ENCODE measurements around the gene LRPAP1. TPM values are rescaled to one million over a fixed set of nuclear protein-coding genes. Genes with fewer than 3 reads are reported as not detected.

Gene LRPAP1
- total RNA-seq, 2 donors from 2014 or later = 256 to 321 TPM

DNA sequence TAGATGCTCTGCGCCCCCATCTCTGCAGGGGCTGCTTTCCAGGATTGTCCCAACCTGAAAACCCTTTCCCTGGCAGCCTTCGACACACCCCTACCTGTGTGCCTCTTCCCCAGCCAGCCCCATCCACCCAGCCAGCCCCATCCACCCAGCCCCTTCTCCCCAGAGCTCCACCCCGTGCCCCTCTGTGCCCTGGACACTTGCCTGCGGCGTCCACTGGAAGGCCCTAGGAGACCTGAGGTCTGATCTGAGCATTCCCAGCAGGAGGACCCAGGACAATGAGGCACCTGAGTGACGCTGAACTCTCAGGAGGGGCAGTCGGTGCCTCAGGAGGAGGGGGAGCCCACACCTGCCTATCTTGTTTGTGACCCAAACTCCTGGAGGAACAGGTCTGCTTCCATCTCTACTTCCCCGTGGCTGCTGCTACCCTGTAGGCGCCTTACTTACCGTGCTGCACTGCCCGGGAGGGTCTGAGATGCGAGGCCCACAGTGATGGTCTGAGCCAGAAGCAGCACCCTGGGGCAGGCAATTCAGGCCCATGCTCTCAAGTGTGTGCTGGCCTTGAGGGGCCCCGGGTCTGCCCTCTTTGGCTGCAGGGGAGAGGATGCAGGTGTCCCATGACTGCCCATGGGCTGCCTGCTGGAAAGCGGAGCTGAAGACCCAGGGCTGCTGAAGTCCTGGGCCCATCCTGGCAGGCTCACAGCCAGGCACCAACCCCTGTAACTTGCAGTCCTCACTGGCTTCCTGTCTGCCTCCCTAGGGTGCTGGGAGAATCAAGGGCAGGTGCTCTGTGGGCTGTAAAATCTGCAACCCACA lies 4.9 kb downstream of the LRPAP1 start:
- no peak for DNase-seq (ENCODE audit: low spot score)
- no peaks in the 10 kb centered on the region for H3K9me3 ChIP-seq
- peaks cover 46% of the 10 kb centered on the region for H3K36me3 ChIP-seq
- H3K4me3 ChIP-seq = no peak overlapping the region
- no peaks in the 10 kb centered on the region for H3K27me3 ChIP-seq
- peaks cover 0 to 18% of the 10 kb centered on the region in 2 donors for H3K4me1 ChIP-seq
- TF ChIP-seq, protein P1, sequence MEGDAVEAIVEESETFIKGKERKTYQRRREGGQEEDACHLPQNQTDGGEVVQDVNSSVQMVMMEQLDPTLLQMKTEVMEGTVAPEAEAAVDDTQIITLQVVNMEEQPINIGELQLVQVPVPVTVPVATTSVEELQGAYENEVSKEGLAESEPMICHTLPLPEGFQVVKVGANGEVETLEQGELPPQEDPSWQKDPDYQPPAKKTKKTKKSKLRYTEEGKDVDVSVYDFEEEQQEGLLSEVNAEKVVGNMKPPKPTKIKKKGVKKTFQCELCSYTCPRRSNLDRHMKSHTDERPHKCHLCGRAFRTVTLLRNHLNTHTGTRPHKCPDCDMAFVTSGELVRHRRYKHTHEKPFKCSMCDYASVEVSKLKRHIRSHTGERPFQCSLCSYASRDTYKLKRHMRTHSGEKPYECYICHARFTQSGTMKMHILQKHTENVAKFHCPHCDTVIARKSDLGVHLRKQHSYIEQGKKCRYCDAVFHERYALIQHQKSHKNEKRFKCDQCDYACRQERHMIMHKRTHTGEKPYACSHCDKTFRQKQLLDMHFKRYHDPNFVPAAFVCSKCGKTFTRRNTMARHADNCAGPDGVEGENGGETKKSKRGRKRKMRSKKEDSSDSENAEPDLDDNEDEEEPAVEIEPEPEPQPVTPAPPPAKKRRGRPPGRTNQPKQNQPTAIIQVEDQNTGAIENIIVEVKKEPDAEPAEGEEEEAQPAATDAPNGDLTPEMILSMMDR (IDR thresholded peaks at IDR 0.05) = no peak
- no peak overlapping the region for H3K27ac ChIP-seq

DNA sequence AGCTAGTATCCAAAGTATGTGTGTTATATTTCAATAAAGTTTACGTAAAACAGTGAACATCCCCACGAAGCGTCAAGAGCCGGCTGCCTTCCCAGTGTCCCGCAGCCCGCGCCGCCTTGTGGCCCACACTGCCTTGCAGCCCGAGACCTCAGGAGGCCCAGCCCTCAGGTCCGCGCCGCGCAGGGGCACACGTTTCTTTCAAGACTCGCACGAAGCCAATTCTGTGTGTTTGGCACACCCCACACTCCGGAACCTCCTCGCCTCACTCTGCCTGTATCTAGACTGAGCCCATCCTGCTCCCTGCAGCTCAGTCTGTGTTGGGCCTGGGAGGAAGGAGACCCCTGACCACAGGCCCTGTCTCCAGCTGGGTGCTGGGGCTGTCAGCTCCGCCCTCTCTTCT lies 5.8 kb downstream of the LRPAP1 start:
- peaks cover 0 to 15% of the 10 kb centered on the region in 2 donors for H3K4me1 ChIP-seq
- TF ChIP-seq, protein P1 (IDR thresholded peaks at IDR 0.05) = no peak
- no peak overlapping the region for H3K27ac ChIP-seq
- H3K9me3 ChIP-seq = no peaks in the 10 kb centered on the region
- DNase-seq (ENCODE audit: low spot score) = no peak
- H3K27me3 ChIP-seq = no peaks in the 10 kb centered on the region
- no peak overlapping the region for H3K4me3 ChIP-seq
- H3K36me3 ChIP-seq = peaks cover 55% of the 10 kb centered on the region

DNA sequence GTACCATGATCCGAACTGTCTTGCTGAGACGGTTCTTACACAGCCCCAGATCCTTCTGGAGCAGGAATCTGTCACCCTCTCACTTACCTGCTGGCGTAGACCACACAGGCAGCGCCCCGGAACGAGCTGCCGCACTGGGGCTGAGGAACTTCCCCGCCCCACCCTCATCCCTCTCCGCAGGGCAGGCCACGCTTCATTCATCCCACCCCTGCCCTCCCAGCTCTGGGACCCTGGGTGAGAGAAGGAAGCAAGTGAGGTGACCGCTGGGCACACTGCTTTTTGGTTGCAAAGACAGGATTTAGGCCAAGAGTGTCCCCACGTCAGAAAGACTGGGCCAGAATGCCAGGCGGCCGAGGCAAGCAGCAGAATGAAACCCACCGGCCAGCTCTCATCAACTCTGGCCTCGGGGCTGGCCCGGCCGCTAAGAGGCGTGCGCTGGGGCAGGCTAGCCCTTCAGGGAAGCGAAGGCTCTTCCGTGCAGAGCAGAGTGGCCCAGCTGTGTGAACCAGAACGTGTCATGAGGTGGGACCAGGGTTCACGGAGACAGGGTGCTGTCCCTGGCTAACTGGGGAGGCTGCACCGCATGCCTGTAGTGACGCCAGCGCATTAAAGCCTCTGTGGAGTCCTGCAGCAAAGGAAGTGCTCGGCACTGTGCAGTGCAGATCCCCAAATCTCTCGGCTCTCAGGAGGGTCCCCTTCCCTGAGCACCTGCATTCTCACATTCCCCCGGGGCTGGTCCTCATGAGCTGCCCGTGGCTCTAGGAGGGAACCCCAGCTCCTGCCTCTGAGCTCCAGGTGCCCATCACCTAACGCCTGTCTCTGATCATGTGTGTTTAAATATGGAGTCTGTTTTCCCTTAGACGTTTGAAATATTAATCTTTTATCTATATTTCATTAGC lies 6.4 kb downstream of the LRPAP1 start:
- H3K9me3 ChIP-seq = no peaks in the 10 kb centered on the region
- TF ChIP-seq, protein P1 (IDR thresholded peaks at IDR 0.05) = no peak
- H3K4me3 ChIP-seq = no peak overlapping the region
- H3K27ac ChIP-seq = no peak overlapping the region
- peaks cover 0 to 8% of the 10 kb centered on the region in 2 donors for H3K4me1 ChIP-seq
- no peak for DNase-seq (ENCODE audit: low spot score)
- no peaks in the 10 kb centered on the region for H3K27me3 ChIP-seq
- peaks cover 61% of the 10 kb centered on the region for H3K36me3 ChIP-seq

DNA sequence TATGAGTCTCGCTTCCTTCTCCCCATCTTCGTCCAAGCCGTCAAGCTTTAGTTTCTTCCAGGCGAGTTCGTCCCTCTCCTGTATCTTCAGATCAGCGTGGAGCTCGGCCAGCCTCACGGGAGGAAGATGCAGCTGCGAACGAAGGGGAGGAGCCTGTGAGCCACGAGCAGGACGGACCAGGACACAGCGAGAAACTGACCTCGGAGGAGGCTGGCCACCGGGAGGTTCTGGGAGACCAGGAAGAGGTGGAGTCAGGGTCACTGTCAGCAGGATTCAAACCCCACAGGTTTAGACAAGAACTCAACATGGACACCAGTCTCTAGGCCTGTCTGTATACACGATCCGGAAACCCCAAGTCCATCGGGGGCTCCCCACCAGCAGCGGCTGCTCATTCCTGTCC lies 7.3 kb downstream of the LRPAP1 start:
- H3K27me3 ChIP-seq = no peaks in the 10 kb centered on the region
- peaks cover 69% of the 10 kb centered on the region for H3K36me3 ChIP-seq
- no peak for DNase-seq (ENCODE audit: low spot score)
- no peak overlapping the region for H3K4me3 ChIP-seq
- TF ChIP-seq, protein P1 (IDR thresholded peaks at IDR 0.05) = no peak
- no peaks in the 10 kb centered on the region for H3K4me1 ChIP-seq
- no peaks in the 10 kb centered on the region for H3K9me3 ChIP-seq
- no peak overlapping the region for H3K27ac ChIP-seq

DNA sequence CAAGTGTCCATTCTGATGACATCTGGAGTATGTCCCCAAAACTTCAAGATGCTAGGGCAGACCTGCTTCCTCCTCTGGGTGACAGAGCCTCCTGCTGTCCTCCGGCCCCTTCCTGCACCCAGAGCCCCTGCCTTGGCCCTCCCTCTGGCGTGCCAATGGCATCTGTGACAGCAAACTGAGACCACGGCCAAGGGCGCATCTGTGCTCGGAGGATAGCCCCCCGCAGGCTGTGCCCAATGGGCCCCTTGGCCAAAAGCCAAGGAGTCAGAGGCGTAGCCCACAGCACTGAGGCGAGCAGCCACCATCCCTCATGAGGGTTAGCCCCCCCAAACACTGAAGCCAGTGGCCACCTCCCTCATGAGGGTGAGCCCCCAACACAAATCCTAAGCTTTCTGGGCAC lies 7.9 kb downstream of the LRPAP1 start:
- H3K27me3 ChIP-seq = no peaks in the 10 kb centered on the region
- TF ChIP-seq, protein P1 (IDR thresholded peaks at IDR 0.05) = no peak
- H3K9me3 ChIP-seq = no peaks in the 10 kb centered on the region
- no peak overlapping the region for H3K4me3 ChIP-seq
- DNase-seq (ENCODE audit: low spot score) = no peak
- H3K4me1 ChIP-seq = no peaks in the 10 kb centered on the region
- peaks cover 74% of the 10 kb centered on the region for H3K36me3 ChIP-seq
- H3K27ac ChIP-seq = no peak overlapping the region
